Endothelial cell of umbilical vein (primary cell): ENCODE measurements around the gene PRKAR1B. TPM values are rescaled to one million over a fixed set of nuclear protein-coding genes. Genes with fewer than 3 reads are reported as not detected.
"Not testable (repeated sequence)": the region's sequence is repeated elsewhere in the genome, so short reads cannot be mapped to it uniquely, and the experiment has no call there.

Experiments
- BruUV-seq: library from RNA; stranded (reverse); fragments of 400-500 nt; replicated peaks from 2 replicates; lab custom pipeline; 2021; lab: Mats Ljungman, UMichigan
- CTCF ChIA-PET: fragments of 300-600, 350-600 bp; sonication (Branson Sonifier 250); formaldehyde crosslinking; loops from one replicate; lab custom pipeline; 2021; ENCODE audit warnings: antibody characterized with exemption, inconsistent platforms; lab: Charles Lee
- POLR2A ChIA-PET: fragments of 300-600, 350-600 bp; sonication (Branson Sonifier 250); formaldehyde crosslinking; loops from one replicate; lab custom pipeline; 2021; ENCODE audit warnings: antibody characterized with exemption, inconsistent platforms; lab: Charles Lee
- DNase-seq: peaks from one replicate; pipeline ENCODE4 v3.0.0-alpha.2; 2011; ENCODE audit warnings: low read depth, low spot score
- FAIRE-seq: peaks from 2 replicates; lab custom pipeline; 2011; peaks lifted over from hg19 to GRCh38; lab: Jason Lieb, UNC
- H2AFZ ChIP-seq: 2 replicates; pipeline ENCODE4 v1.6.0; 2012; ENCODE audit warnings: low read depth, low read length, control low read depth, inconsistent platforms
- H3K27ac ChIP-seq: 2 replicates; pipeline ENCODE4 v1.5.1; 2011; ENCODE audit warnings: low read depth, mild to moderate bottlenecking, control low read depth, low read length, moderate library complexity; ENCODE audit not compliant: insufficient read depth
- H3K27me3 ChIP-seq, 2 experiments: 2 replicates each; pipeline versions ENCODE4 v1.6.0 to v1.6.1; 2011; ENCODE audit warnings: low read length in 2 of 2, mixed read lengths in 1 of 2; ENCODE audit not compliant: control insufficient read depth in 2 of 2, insufficient read depth in 2 of 2
- H3K36me3 ChIP-seq, 2 experiments: 2 replicates in 1 of 2; 3 replicates in 1 of 2; pipeline ENCODE4 v1.5.1; 2011; ENCODE audit warnings: low read length in 2 of 2, mild to moderate bottlenecking in 1 of 2, moderate library complexity in 1 of 2; ENCODE audit not compliant: control insufficient read depth in 2 of 2, insufficient read depth in 2 of 2; ENCODE audit errors: extremely low read depth in 1 of 2
- H3K4me1 ChIP-seq: 3 replicates; pipeline ENCODE4 v1.5.1; 2011; ENCODE audit warnings: mild to moderate bottlenecking, low read length; ENCODE audit not compliant: control insufficient read depth, insufficient read depth; ENCODE audit errors: extremely low read depth
- H3K4me2 ChIP-seq: 2 replicates; pipeline ENCODE4 v1.6.1; 2011; ENCODE audit warnings: low read length, control low read depth, mixed read lengths; ENCODE audit not compliant: insufficient read depth
- H3K4me3 ChIP-seq, 3 experiments: fragments of 200-600 bp in 1 of 3; sonication (generic), shearing (Covaris generic) in 1 of 3; replicated peaks in 1 of 3; 2 replicates each; pipeline ENCODE4 v1.5.1; 2011 to 2016; ENCODE audit warnings: control low read depth in 3 of 3, low read length in 3 of 3, mild to moderate bottlenecking in 2 of 3, inconsistent platforms in 1 of 3, low read depth in 1 of 3, moderate library complexity in 1 of 3; ENCODE audit not compliant: insufficient read depth in 1 of 3
- H3K79me2 ChIP-seq: 2 replicates; pipeline ENCODE4 v1.6.0; 2012; ENCODE audit warnings: low read length, inconsistent platforms; ENCODE audit not compliant: control insufficient read depth, insufficient read depth
- H3K9ac ChIP-seq: replicated peaks from 2 replicates; pipeline ENCODE3; 2011; ENCODE audit warnings: low read length, control low read depth; ENCODE audit not compliant: insufficient read depth; ENCODE audit errors: extremely low read depth
- H3K9me1 ChIP-seq: replicated peaks from 3 replicates; pipeline ENCODE4 v1.6.0; 2011; ENCODE audit warnings: mild to moderate bottlenecking, low read length; ENCODE audit not compliant: control insufficient read depth, insufficient read depth; ENCODE audit errors: extremely low read depth
- H3K9me3 ChIP-seq: replicated peaks from 2 replicates; pipeline ENCODE4 v1.5.1; 2012; ENCODE audit warnings: low read length, inconsistent platforms; ENCODE audit not compliant: control insufficient read depth, insufficient read depth
- H4K20me1 ChIP-seq: replicated peaks from 2 replicates; pipeline ENCODE3; 2011; ENCODE audit warnings: mild to moderate bottlenecking, low read length; ENCODE audit not compliant: control insufficient read depth, insufficient read depth; ENCODE audit errors: extremely low read depth
- CTCF ChIP-seq, 2 donors: IDR thresholded peaks; 1 replicate in 1 of 2; 2 replicates in 1 of 2; pipeline ENCODE4 v1.5.1; 2011; ENCODE audit warnings: low read length in 2 of 2, mild to moderate bottlenecking in 2 of 2, moderate library complexity in 2 of 2, control low read depth in 1 of 2, inconsistent platforms in 1 of 2, low read depth in 1 of 2; ENCODE audit not compliant: insufficient read depth in 1 of 2; ENCODE audit errors: extremely low read depth in 1 of 2
- EZH2 ChIP-seq: IDR thresholded peaks from 2 replicates; pipeline ENCODE4 v1.6.1; 2012; ENCODE audit warnings: borderline replicate concordance, low read depth, mild to moderate bottlenecking, moderate library complexity, low read length, inconsistent platforms; ENCODE audit not compliant: severe bottlenecking
- FOS ChIP-seq: IDR thresholded peaks from 2 replicates; pipeline ENCODE4 v1.6.1; 2011; ENCODE audit warnings: mild to moderate bottlenecking, low read length, moderate library complexity, borderline replicate concordance; ENCODE audit not compliant: insufficient read depth
- GATA2 ChIP-seq: IDR thresholded peaks from 2 replicates; pipeline ENCODE4 v1.7.0; 2011; ENCODE audit warnings: low read depth, mild to moderate bottlenecking, moderate library complexity, mixed read lengths, low read length; ENCODE audit not compliant: insufficient read length, insufficient read depth
- JUN ChIP-seq: IDR thresholded peaks from 2 replicates; pipeline ENCODE4 v1.6.1; 2011; ENCODE audit warnings: borderline replicate concordance, low read depth; ENCODE audit not compliant: insufficient read length, insufficient read depth
- MAX ChIP-seq: IDR thresholded peaks from 2 replicates; pipeline ENCODE4 v1.6.1; 2011; ENCODE audit not compliant: insufficient read depth, insufficient read length
- MYC ChIP-seq: IDR thresholded peaks from one replicate; pipeline ENCODE4 v1.6.1; 2011; ENCODE audit warnings: mild to moderate bottlenecking, low read depth, low read length
- POLR2A ChIP-seq: IDR thresholded peaks from 2 replicates; pipeline ENCODE4 v1.6.1; 2012; ENCODE audit warnings: low read depth, mild to moderate bottlenecking, control low read depth, low read length
- POLR2AphosphoS5 ChIP-seq: IDR thresholded peaks from 2 replicates; pipeline ENCODE4 v1.6.1; 2012; ENCODE audit warnings: low read depth, mild to moderate bottlenecking, control low read depth, low read length, moderate library complexity; ENCODE audit not compliant: insufficient read depth
- dilution Hi-C: fragments of 300-500 bp; cut with MboI; formaldehyde crosslinking; loops from one replicate; pipeline ENCODE4 v1.15.0; 2019; ENCODE audit warnings: low sequenced_read_pairs; ENCODE audit not compliant: extremely low pct_ligation_motif_present
- intact Hi-C: fragments of 100-400 bp; cut with micrococcal nuclease; formaldehyde crosslinking; loops from one replicate; pipeline ENCODE4 v1.10.0; 2022
- polyA plus RNA-seq, 4 experiments: library from polyadenylated mRNA; depleted of rRNA in 3 of 4; stranded (reverse) in 3 of 4; unstranded in 1 of 4; fragments of >200 nt; gene quantifications; 2 replicates each; pipeline versions ENCODE4 v1.2.1 to v1.2.3, GENCODE V29; 2011 to 2012; ENCODE audit warnings: missing spikeins in 1 of 4
- total RNA-seq: library from RNA; stranded (reverse); gene quantifications from 2 replicates; pipeline ENCODE4 v1.2.3, GENCODE V29; 2021

Gene PRKAR1B
- total and polyA plus RNA-seq, 2 donors (not counting 3 experiments of a cell fraction or from before 2014, with no cell fraction given): 15.4 to 29.2 TPM

GRCh38 chr7:652167-652566 is 74.9 kb downstream of the PRKAR1B start:
- H3K79me2 ChIP-seq, H3K9ac ChIP-seq, BruUV-seq, intact Hi-C loops, DNase-seq, H2AFZ ChIP-seq, H3K36me3 ChIP-seq, FAIRE-seq, H4K20me1 ChIP-seq, H3K27ac ChIP-seq, H3K4me1 ChIP-seq, H3K9me1 ChIP-seq, H3K4me3 ChIP-seq, dilution Hi-C loops, POLR2A ChIA-PET, H3K27me3 ChIP-seq, H3K9me3 ChIP-seq, CTCF ChIA-PET, H3K4me2 ChIP-seq: not testable (repeated sequence)

GRCh38 chr7:651032-651728 is 75.9 kb downstream of the PRKAR1B start:
- Histone ChIP-seq H3K4me2 (no peak overlapping the region), H3K4me1 (no peaks in the 10 kb centered on the region), H3K4me3 (no peak overlapping the region), H3K36me3 (no peaks in the 10 kb centered on the region), H3K9me1 (no peaks in the 10 kb centered on the region), H2AFZ (no peak overlapping the region), H3K9ac (no peak overlapping the region), H3K27me3 (no peaks in the 10 kb centered on the region), H3K9me3 (no peaks in the 10 kb centered on the region), H3K79me2 (no peaks in the 10 kb centered on the region), H3K27ac (no peak overlapping the region), H4K20me1 (no peaks in the 10 kb centered on the region)
- dilution Hi-C loops (no loop called here), intact Hi-C loops (no loop called here)
- no peak for TF ChIP-seq EZH2
- no peak for TF ChIP-seq POLR2A
- no peak for TF ChIP-seq MAX
- no peak for TF ChIP-seq POLR2AphosphoS5
- no peak for TF ChIP-seq CTCF (IDR thresholded peaks at IDR 0.05; ENCODE audit: extremely low read depth in 1 of 2, insufficient read depth in 1 of 2, low read depth in 1 of 2, low read length in 2 of 2)
- TF ChIP-seq JUN: no peak
- TF ChIP-seq MYC: no peak
- no peak for TF ChIP-seq FOS
- TF ChIP-seq GATA2: no peak
- ChIA-PET CTCF (no interaction called here), POLR2A (no interaction called here)
- DNase-seq: no peak
- BruUV-seq: no TSS peak
- FAIRE-seq: no peak
